GM06990 (cell line): ENCODE data around the gene ZBTB49.
"Not testable (repeated sequence)": the region's sequence is repeated elsewhere in the genome, so short reads cannot be mapped to it uniquely, and the experiment has no call there.

Experiments
- DNase-seq: peaks from one replicate; pipeline ENCODE4 v3.0.0-alpha.2; 2011; ENCODE audit not compliant: insufficient read length; ENCODE audit errors: extremely low read depth
- H3K27me3 ChIP-seq: replicated peaks from 2 replicates; pipeline ENCODE4 v1.6.0; 2011; ENCODE audit warnings: low read length; ENCODE audit not compliant: control insufficient read depth, insufficient read depth
- H3K36me3 ChIP-seq: 2 replicates; pipeline ENCODE4 v1.5.1; 2011; ENCODE audit warnings: low read length; ENCODE audit not compliant: control insufficient read depth, insufficient read depth
- H3K4me3 ChIP-seq: replicated peaks from 2 replicates; pipeline ENCODE4 v1.5.1; 2011; ENCODE audit warnings: low read depth, mild to moderate bottlenecking, control low read depth, low read length
- TF ChIP-seq, protein P1 (sequence below): IDR thresholded peaks from 2 replicates; pipeline ENCODE4 v1.5.1; 2011; ENCODE audit warnings: low read length, control low read depth, mild to moderate bottlenecking, inconsistent platforms; ENCODE audit not compliant: insufficient read depth, poor library complexity, severe bottlenecking

ZBTB49 gene

DNA sequence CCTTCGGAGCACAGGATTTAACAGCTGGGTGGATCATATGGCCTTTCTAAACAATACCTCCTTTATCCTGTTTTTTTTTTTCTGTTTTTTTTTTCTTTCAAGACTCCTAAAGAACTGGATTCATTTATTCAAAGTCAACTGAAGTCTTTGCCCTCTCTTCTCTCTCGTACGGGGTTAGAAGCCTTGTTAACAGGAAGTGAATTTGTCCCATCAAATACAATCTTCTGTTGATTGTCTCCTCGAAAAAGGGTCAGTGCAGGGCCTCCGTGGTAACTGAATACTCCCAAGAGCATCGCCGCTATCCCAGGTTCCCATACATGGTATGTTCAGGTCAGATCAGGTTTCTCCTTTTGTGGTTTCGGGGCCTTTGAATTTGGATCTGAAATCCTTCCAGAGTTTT is 40.2 kb upstream of the ZBTB49 start:
- TF ChIP-seq, protein P1, sequence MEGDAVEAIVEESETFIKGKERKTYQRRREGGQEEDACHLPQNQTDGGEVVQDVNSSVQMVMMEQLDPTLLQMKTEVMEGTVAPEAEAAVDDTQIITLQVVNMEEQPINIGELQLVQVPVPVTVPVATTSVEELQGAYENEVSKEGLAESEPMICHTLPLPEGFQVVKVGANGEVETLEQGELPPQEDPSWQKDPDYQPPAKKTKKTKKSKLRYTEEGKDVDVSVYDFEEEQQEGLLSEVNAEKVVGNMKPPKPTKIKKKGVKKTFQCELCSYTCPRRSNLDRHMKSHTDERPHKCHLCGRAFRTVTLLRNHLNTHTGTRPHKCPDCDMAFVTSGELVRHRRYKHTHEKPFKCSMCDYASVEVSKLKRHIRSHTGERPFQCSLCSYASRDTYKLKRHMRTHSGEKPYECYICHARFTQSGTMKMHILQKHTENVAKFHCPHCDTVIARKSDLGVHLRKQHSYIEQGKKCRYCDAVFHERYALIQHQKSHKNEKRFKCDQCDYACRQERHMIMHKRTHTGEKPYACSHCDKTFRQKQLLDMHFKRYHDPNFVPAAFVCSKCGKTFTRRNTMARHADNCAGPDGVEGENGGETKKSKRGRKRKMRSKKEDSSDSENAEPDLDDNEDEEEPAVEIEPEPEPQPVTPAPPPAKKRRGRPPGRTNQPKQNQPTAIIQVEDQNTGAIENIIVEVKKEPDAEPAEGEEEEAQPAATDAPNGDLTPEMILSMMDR, result no peak

DNA sequence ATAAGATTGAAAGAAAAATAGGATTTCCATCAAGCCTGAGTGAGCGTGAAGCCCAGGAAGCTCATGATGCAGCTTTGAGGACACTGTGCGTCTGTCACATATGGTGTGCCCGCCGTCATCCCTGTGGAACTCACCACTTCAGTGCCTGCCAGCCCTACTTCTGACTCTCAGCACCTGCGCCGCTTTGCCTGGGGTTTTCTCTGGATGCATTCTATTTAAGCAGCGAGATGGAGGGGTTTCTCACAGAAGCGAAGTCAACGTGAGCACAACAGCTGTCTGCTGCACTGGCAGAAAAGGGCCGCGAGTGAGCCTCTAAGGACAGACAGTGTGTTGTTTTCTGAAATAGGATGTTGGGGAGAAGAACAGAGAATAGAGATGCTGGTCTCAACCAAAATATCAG is 35.9 kb upstream of the ZBTB49 start:
- no peak overlapping the region for H3K4me3 ChIP-seq
- no peaks in the 10 kb centered on the region; the same call in 1 of the 2 replicates for H3K27me3 ChIP-seq
- TF ChIP-seq, protein P1, result no peak
- H3K36me3 ChIP-seq, result no peaks in the 10 kb centered on the region
- DNase-seq, result no peak

More for the DNA sequence above, 40.2 kb upstream of the ZBTB49 start:
- Histone ChIP-seq H3K36me3 (peaks cover 2% of the 10 kb centered on the region), H3K27me3 (no peaks in the 10 kb centered on the region), H3K4me3 (no peak overlapping the region)
- no peak for DNase-seq

DNA sequence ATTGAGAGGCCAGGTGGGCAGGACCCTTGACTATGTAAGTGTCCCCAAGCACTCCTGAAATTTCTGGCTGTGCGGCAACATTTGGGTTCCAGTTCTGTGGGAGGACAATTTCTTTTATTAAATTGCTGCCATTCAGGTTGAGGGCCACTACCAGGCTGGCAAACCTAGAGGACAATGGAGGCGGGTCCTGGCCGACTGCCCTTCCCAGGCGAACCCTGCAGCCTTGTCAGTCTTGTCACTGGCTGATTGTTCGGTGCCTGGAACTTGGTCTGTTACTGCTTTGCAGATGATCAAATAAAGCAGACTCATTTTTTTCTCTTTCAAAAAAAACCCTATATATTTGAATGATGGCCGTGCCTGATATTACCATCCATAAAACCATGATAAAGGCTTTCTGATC is 35.4 kb upstream of the ZBTB49 start:
- no peak for DNase-seq
- TF ChIP-seq, protein P1, result no peak

DNA sequence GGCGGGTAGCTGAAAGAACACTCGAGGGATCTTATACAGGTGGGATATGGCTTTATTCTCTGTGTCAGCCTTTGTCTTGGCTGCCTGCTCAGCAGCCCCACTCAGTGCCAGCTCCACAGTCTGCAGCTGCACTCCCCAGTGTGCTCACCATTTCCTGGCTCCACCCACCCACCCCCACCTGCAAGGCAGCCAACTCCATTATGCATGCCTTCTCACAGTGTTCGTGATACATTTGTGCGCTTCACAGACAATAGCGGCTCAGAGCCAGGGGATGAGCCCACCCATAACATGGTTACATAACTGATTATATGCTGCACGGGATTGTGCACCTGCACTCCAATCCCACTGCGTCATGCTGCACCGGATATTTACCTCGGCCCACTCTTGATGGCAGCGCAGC is 33.3 kb upstream of the ZBTB49 start:
- H3K36me3 ChIP-seq, result no peaks in the 10 kb centered on the region
- TF ChIP-seq, protein P1, result no peak
- no peaks in the 10 kb centered on the region; the same call in 1 of the 2 replicates for H3K27me3 ChIP-seq
- no peak for DNase-seq
- no peak overlapping the region for H3K4me3 ChIP-seq

More for the DNA sequence above, 35.4 kb upstream of the ZBTB49 start:
- H3K36me3 ChIP-seq, result no peaks in the 10 kb centered on the region
- H3K27me3 ChIP-seq, result no peaks in the 10 kb centered on the region; the same call in 1 of the 2 replicates
- H3K4me3 ChIP-seq, result no peak overlapping the region

GRCh38 chr4:4257705-4258104 is 32.3 kb upstream of the ZBTB49 start:
- H3K36me3 ChIP-seq, DNase-seq, H3K27me3 ChIP-seq, H3K4me3 ChIP-seq: not testable (repeated sequence)

- no peak for DNase-seq
- Histone ChIP-seq H3K4me3 (no peak overlapping the region), H3K27me3 (no peaks in the 10 kb centered on the region; the same call in 1 of the 2 replicates), H3K36me3 (no peaks in the 10 kb centered on the region)
- TF ChIP-seq, protein P1, result no peak
Measured at GRCh38 chr4:4259484-4260100, 30.5 kb upstream of the ZBTB49 start.
